ENCODE data around the gene PEX1.
"Not testable (repeated sequence)": the region's sequence is repeated elsewhere in the genome, so short reads cannot be mapped to it uniquely, and the experiment has no call there.

The PEX1 gene

DNA sequence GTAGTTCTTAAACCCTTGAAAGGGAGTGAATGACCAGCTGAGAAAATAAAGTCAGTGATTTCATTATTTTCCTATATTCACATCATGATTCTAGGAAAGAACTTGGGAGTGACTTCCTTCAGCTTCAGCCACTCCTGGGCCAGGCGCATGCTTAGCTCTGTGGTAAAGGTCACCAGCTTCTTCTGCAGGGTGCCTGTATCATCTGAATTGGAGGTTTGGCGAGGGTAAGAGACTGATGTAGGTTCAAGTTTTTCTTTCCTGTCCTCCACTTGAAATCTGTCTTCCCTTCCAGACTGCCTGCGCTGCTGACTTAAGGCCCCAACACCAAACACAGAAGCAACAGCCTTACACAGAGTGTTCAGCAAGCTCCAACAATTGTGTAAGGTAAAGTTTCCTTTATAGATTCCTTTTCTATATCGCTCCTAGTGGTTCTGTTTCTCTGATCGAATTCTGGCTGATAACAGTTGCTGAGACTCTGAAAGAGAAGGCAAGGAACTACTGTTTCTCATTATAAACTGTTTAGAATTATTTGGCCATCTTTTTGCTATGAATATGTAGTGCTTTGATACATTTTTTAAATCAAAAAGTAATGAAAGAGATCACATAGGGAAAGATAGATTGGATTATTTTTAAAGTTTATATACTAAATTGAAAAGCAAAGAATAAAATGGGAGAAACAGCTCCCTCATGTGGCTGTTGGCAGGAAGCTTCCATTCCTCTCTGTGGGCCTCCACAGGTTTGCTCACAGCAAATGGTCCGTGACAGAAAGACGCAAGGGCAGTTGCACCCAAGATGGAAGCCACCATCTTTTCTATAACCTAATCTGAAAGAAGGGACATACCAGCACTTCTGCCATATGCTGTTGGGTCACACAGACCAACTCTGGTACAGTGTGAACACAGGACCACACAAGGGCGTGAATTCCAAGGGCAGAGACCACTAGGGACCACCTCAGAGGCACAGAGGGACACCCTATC is 67.0 kb downstream of the PEX1 start:
- DNase-seq, result peak in 8 of 58 donors; percentile 1 to 30 (median 9)

DNA sequence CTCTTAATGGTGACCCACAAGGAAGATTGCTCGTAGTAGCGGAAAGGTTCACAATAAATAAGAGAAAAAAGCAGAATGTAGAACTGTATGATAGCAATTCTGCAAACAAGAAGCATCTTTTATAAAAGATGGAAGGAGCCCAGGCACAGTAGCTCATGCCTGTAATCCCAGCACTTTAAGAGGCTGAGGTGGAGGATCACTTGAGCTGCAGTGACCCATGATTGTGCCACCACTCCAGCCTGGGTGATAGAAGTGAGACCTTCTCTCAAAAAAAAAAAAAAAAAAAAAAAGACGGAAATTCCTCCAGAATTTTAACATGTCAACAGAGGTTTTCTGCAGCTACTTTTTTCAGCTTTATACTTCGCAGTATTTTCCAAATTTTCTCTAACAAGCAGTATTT is 67.8 kb downstream of the PEX1 start:
- DNase-seq, result no peak

DNA sequence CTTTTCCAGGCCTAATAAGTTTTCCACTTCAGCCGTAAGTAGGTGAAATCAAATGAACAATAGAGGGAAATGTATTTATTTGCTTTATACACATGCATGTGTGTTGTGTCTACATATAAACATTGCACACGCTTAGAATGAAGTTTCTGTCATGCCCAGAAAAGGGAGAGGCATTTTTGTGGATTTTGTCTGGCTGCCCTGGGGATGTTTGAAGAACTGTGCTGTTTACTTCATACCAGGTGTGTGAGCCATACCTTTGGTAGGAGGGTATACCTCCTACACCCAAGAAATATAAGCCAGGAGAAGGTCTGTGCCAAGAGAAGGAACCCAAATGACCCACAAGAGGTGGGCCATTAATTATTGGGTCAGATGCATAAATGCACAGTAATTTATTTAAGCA is 68.2 kb downstream of the PEX1 start:
- no peak for DNase-seq

DNA sequence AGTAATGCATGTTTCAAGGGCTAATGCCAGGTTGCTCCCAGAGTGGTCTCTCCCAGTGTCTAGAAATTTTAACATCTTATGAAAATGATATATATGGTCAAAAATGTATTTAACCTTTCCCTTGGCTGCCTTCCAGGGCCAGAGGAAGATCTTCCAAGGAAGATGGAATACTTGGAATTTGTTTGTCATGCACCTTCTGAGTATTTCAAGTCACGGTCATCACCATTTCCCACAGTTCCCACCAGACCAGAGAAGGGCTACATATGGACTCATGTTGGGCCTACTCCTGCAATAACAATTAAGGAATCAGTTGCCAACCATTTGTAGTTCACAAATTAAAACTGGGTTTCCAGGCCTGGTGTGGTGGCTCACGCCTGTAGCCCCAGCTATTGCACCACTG is 72.1 kb downstream of the PEX1 start:
- no peak for DNase-seq

DNA sequence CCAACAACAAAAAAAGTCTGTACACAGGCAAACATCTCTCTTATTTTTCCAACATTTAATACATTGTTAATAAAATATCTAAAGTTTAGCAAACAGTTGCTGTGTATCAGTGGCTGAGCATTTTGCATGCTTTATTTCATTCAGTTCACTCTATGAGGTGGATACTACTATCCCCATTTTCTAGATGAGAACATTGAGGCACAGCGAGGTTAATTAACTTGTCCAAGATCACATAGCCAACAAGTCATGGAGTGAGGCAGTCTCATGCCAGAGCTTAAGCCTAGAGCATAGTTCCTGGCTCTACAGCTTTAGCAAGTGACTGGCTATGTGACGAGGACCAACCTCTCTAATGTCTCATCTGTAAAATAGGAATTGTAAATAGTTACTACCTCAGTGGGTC is 76.7 kb downstream of the PEX1 start:
- no peak for DNase-seq

DNA sequence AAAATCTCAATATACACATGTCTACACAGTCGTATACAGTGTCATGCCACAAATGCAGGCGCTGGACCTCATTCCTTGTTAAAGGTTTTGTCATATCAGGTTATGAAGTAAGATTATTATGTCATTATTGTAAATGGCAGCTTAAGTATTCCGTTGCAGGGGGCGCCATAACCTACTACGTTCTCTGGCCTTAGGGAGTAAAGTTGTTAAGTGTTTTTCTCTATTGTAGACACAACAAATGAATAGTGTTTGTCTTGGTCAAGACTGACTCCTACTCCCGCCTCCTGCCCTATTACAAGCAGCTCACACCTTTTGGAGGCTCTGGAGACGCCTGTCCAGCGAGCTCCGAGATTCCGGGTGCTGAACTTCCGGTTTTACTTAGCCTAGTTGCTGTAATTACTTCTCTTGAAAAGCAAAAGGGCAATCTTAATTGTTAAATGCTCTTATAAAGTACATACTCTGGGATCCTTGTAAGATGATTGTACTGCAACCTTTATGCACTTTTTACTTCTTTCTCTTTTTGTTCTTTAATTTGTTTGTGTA is 80.0 kb downstream of the PEX1 start:
- DNase-seq, result peak in 28 of 58 donors; percentile 2 to 47 (median 26)

DNA sequence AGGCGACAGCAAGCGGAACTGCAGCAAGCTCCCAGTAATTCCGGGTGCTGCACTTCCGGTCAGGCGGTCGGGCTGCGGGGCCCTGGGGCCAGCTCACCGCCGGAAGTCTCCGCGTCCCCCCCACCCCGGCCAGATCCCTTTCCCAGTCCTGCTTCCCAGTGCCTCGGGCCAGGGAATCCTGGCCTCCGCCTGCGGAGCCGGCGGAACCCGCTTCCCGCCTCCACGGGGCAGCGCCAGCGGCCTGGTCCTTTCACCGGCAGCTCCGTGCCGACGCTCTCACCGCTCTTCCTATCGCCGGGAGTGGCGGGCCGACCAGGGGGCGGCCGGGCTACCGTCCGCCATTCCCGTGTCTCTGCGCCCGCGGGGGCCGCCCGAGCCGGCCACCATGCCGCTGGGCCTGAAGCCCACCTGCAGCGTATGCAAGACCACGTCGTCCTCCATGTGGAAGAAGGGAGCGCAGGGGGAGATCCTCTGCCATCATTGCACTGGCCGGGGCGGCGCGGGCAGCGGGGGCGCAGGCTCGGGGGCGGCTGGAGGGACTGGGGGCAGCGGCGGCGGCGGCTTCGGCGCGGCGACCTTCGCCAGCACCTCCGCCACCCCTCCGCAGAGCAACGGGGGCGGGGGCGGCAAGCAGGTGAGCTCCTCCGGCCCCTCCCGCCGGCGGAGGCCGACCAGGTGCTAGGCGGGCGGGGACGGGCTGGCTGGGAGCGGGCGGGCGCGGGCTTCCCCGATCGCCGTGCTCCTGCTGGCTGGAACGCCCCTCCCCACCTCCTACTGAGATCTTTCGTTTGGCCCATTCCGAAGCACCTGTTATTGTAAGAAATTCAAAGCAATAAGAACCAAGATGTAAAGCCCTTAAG is 80.7 kb downstream of the PEX1 start, which contains the start of gene GATAD1:
Gene GATAD1, plus strand, starts transcription at position 138 of the 860 bp plus-strand sequence. Its CDS starts 248 bp downstream, at position 386.
- DNase-seq, result peak; percentile 28 to 96 (median 89)

DNA sequence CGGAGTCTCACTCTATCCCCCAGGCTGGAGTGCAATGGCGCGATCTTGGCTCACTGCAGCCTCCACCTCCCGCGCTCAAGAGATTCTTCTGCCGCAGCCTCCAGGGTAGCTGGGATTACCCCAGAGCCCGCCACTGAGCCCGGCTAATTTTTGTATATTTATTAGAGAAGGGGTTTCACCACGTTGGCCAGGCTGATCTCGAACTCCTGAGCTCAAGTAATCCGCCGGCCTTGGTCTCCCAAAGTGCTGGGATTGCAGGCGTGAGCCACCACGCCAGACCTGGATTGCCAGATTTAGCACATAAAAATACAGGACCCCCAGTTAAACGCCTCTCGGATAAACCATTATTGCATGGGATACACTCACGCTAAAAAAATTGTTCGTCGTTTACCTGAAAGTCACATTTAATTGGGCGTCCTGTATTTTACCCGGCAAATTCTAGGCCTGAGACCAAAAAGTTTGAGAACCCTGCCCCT is 81.4 kb downstream of the PEX1 start:
- DNase-seq, result peak in 2 of 58 donors; percentile 34 to 37

DNA sequence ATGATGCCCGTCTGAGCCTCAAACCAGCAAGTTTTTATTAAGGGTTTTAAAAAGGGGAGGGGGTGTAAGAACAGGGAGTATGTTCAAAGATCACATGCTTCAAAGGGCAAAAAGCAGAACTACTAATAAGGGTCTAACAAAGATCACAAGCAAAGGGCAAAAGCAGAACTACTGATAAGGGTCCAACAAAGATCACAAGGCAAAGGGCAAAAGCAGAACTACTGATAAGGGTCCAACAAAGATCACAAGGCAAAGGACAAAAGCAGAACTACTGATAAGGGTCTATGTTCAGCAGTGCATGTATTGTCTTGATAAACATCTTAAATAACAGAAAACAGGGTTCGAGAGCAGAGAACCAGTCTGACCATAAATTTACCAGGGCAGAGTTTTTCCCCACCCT is 85.6 kb downstream of the PEX1 start:
- not testable (repeated sequence) for DNase-seq

DNA sequence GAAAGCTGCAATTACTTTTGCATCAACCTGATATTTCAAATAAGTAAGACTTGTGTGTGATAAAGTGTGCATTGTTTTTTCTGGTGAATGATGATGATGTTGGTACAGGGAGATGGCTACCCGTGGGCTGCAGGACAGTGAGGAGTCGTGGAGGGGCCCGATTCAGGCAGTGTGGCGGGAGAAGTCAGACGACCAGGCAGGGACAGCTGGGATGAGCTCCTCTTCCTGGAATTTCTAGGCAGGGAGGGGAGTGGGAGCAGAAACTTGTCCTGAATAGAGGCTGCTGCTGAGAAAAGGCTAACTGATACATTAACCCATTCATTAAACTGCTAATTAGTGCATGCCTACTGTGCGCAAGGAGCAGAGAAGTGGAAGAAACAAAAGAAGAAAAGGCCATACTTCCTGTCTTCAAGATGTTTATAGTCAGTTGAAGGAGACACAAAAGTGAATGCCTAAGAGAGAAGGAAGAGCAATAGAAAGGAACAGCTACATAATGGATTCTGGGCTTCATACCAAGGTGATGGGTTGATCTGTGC is 90.3 kb downstream of the PEX1 start:
- no peak for DNase-seq
